Mucosa of rectum (tissue), 2 donors: Measurements from ENCODE around the gene LARP6.

Experiments used
- H3K27ac ChIP-seq, 2 donors: one replicate each; pipeline ENCODE4 v1.7.0; 2013; ENCODE audit warnings: inconsistent platforms in 2 of 2, low read depth in 2 of 2, low read length in 2 of 2
- H3K27me3 ChIP-seq, 2 donors: one replicate each; pipeline ENCODE4 v1.7.0; 2013; ENCODE audit warnings: low read length in 2 of 2; ENCODE audit not compliant: control insufficient read depth in 2 of 2, insufficient read depth in 2 of 2
- H3K36me3 ChIP-seq, 2 donors: one replicate each; pipeline ENCODE4 v1.7.0; 2013; ENCODE audit warnings: low read length in 2 of 2; ENCODE audit not compliant: control insufficient read depth in 2 of 2, insufficient read depth in 2 of 2
- H3K4me1 ChIP-seq, 2 donors: one replicate each; pipeline ENCODE4 v1.7.0; 2013; ENCODE audit warnings: low read length in 2 of 2, mild to moderate bottlenecking in 1 of 2; ENCODE audit not compliant: control insufficient read depth in 2 of 2, insufficient read depth in 2 of 2
- H3K4me3 ChIP-seq, 2 donors: one replicate each; pipeline ENCODE4 v1.7.0; 2013; ENCODE audit warnings: low read length in 2 of 2
- H3K9ac ChIP-seq, 2 donors: one replicate each; pipeline ENCODE4 v1.7.0; 2013; ENCODE audit warnings: low read length in 2 of 2, low read depth in 1 of 2, mild to moderate bottlenecking in 1 of 2
- H3K9me3 ChIP-seq, 2 donors: one replicate each; pipeline ENCODE4 v1.7.0; 2013; ENCODE audit warnings: low read length in 2 of 2; ENCODE audit not compliant: control insufficient read depth in 2 of 2
- donor health status: healthy.
- donor health status: Normal muscosa, but diverticular disease.

LARP6 gene

GRCh38 chr15:70851889-70852288 is 2.1 kb downstream of the LARP6 start:
- no peak overlapping the region for H3K4me3 ChIP-seq
- H3K27ac ChIP-seq, result no peak overlapping the region
- no peak overlapping the region for H3K9ac ChIP-seq

GRCh38 chr15:70845602-70846360 is 8.2 kb downstream of the LARP6 start:
- Histone ChIP-seq H3K4me1 (no peaks in the 10 kb centered on the region), H3K9ac (no peak overlapping the region), H3K27me3 (no peaks in the 10 kb centered on the region), H3K4me3 (no peak overlapping the region), H3K9me3 (no peaks in the 10 kb centered on the region), H3K27ac (no peak overlapping the region), H3K36me3 (no peaks in the 10 kb centered on the region)

More at GRCh38 chr15:70851889-70852288, 2.1 kb downstream of the LARP6 start:
- Histone ChIP-seq H3K4me1 (peaks cover 0 to 2% of the 10 kb centered on the region in 2 donors), H3K27me3 (peaks cover 21 to 28% of the 10 kb centered on the region in 2 donors), H3K9me3 (no peaks in the 10 kb centered on the region), H3K36me3 (no peaks in the 10 kb centered on the region)

- Histone ChIP-seq H3K9ac (no peak overlapping the region), H3K4me3 (no peak overlapping the region), H3K27ac (no peak overlapping the region), H3K4me1 (no peaks in the 10 kb centered on the region), H3K36me3 (no peaks in the 10 kb centered on the region), H3K27me3 (peaks cover 0 to 4% of the 10 kb centered on the region in 2 donors), H3K9me3 (no peaks in the 10 kb centered on the region)
Observed at GRCh38 chr15:70837476-70837875, 16.5 kb downstream of the LARP6 start.

GRCh38 chr15:70835841-70836240 is 18.1 kb downstream of the LARP6 start:
- H3K9ac ChIP-seq, result no peak overlapping the region
- no peaks in the 10 kb centered on the region for H3K9me3 ChIP-seq
- H3K36me3 ChIP-seq, result no peaks in the 10 kb centered on the region
- H3K4me1 ChIP-seq, result no peaks in the 10 kb centered on the region
- H3K27ac ChIP-seq, result no peak overlapping the region
- H3K27me3 ChIP-seq, result peaks cover 0 to 4% of the 10 kb centered on the region in 2 donors
- H3K4me3 ChIP-seq, result no peak overlapping the region

- H3K9ac ChIP-seq, result no peak overlapping the region
- H3K27ac ChIP-seq, result no peak overlapping the region
- H3K36me3 ChIP-seq, result no peaks in the 10 kb centered on the region
Observed at GRCh38 chr15:70835415-70835814, 18.5 kb downstream of the LARP6 start.

GRCh38 chr15:70834999-70835398 is 19.0 kb downstream of the LARP6 start:
- Histone ChIP-seq H3K4me1 (no peaks in the 10 kb centered on the region), H3K27me3 (peaks cover 0 to 4% of the 10 kb centered on the region in 2 donors), H3K9ac (no peak overlapping the region), H3K9me3 (no peaks in the 10 kb centered on the region), H3K27ac (no peak overlapping the region), H3K4me3 (no peak overlapping the region), H3K36me3 (no peaks in the 10 kb centered on the region)

More at GRCh38 chr15:70835415-70835814, 18.5 kb downstream of the LARP6 start:
- H3K9me3 ChIP-seq, result no peaks in the 10 kb centered on the region
- no peak overlapping the region for H3K4me3 ChIP-seq
- H3K4me1 ChIP-seq, result no peaks in the 10 kb centered on the region
- peaks cover 0 to 4% of the 10 kb centered on the region in 2 donors for H3K27me3 ChIP-seq

- Histone ChIP-seq H3K4me3 (no peak overlapping the region), H3K9ac (no peak overlapping the region), H3K36me3 (no peaks in the 10 kb centered on the region), H3K27ac (no peak overlapping the region), H3K27me3 (peaks cover 0 to 4% of the 10 kb centered on the region in 2 donors), H3K4me1 (no peaks in the 10 kb centered on the region), H3K9me3 (no peaks in the 10 kb centered on the region)
Observed at GRCh38 chr15:70833861-70834765, 19.8 kb downstream of the LARP6 start.

GRCh38 chr15:70833422-70833821 is 20.5 kb downstream of the LARP6 start:
- H3K27me3 ChIP-seq, result peaks cover 0 to 4% of the 10 kb centered on the region in 2 donors
- H3K4me3 ChIP-seq, result no peak overlapping the region
- H3K9me3 ChIP-seq, result no peaks in the 10 kb centered on the region
- H3K4me1 ChIP-seq, result no peaks in the 10 kb centered on the region
- H3K27ac ChIP-seq, result no peak overlapping the region
- no peaks in the 10 kb centered on the region for H3K36me3 ChIP-seq
- no peak overlapping the region for H3K9ac ChIP-seq

- peaks cover 0 to 4% of the 10 kb centered on the region in 2 donors for H3K27me3 ChIP-seq
- no peaks in the 10 kb centered on the region for H3K4me1 ChIP-seq
- H3K36me3 ChIP-seq, result no peaks in the 10 kb centered on the region
- H3K9ac ChIP-seq, result no peak overlapping the region
- H3K27ac ChIP-seq, result no peak overlapping the region
- H3K4me3 ChIP-seq, result no peak overlapping the region
- H3K9me3 ChIP-seq, result no peaks in the 10 kb centered on the region
Observed at GRCh38 chr15:70832176-70832575, 21.8 kb downstream of the LARP6 start.
